ENCODE measurements around the gene CCAR1.
"Not testable (repeated sequence)": the region's sequence is repeated elsewhere in the genome, so short reads cannot be mapped to it uniquely, and the experiment has no call there.

CCAR1 gene

GRCh38 chr10:68837626-68838322 is 116.7 kb downstream of the CCAR1 start:
- no peak overlapping the region for H3K4me3 ChIP-seq (ENCODE audit: low read depth, low read length)
- TF ChIP-seq CTCF (IDR thresholded peaks at IDR 0.05; ENCODE audit: low read depth, low read length), result no peak

- H3K4me3 ChIP-seq (ENCODE audit: low read depth, low read length), result not testable (repeated sequence)
Observed at GRCh38 chr10:68840650-68841049, 119.6 kb downstream of the CCAR1 start.

All from WI38 (cell line).